Measurements from ENCODE around the gene STPG4. TPM values are rescaled to one million over a fixed set of nuclear protein-coding genes. Genes with fewer than 3 reads are reported as not detected.
A peak's percentile ranks its signal among the peaks of the same experiment; 100 is the strongest.

The STPG4 gene
- total RNA-seq, 1 experiment from 2014 or later = 0.13 TPM

DNA sequence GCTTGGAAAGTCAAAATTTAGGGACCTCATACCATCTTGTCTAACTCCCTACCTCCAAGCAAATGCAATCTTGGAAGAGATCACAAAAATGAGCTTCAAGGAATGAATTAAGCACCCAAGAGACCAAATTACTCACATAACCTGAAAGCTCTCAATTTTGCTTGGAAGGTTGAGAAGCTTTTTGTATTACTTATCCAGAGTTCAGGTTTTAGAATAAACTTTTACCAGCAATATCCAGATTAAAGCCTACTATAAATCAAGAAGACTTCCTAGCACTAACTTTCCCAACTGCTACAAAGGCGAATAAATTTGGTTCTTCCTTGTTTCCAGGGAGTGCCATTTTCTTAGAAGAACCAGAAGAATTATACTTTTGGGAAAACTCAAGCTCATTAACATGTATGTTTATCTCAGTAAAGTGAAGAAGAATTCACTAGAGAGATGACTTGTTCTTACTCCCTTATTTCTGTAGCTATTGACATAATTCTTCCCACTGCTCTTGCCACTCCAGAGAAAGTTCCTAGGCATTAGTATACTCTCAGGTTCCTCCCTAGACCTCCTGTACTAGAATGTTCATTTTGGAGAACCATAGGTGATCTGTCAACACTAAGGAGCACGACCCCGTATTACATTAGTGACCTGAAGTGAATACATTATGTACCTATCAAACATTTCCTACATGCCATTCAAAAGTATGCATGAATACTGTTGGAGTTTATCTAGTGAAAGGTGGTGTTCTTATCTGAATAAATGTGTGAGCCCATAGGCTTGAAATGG lies 18.0 kb upstream of the STPG4 start:
- DNase-seq = no peak
- Histone ChIP-seq H3K56ac (ENCODE audit: insufficient read length, low read depth, low read length) (no peak overlapping the region), H3K4ac (ENCODE audit: low read depth, low read length) (no peak overlapping the region), H3K27ac (ENCODE audit: insufficient read length, low read depth, low read length) (no peak overlapping the region), H2BK20ac (ENCODE audit: low read depth, low read length, poor library complexity, severe bottlenecking) (no peak overlapping the region), H3K23me2 (ENCODE audit: insufficient read length, low read depth, low read length, poor library complexity, severe bottlenecking) (peaks cover 13% of the 10 kb centered on the region), H2AFZ (ENCODE audit: low read length) (no peak overlapping the region), H3K23ac (ENCODE audit: insufficient read length, low read depth, low read length) (no peak overlapping the region), H3K79me1 (ENCODE audit: insufficient read depth, low read depth, low read length, poor library complexity, severe bottlenecking) (no peaks in the 10 kb centered on the region), H3K9me3 (ENCODE audit: control insufficient read depth, low read depth, low read length) (no peaks in the 10 kb centered on the region), H2AK5ac (ENCODE audit: insufficient read length, low read length) (no peak overlapping the region), H3K27me3 (ENCODE audit: insufficient read depth, low read length) (no peaks in the 10 kb centered on the region), H3K14ac (ENCODE audit: insufficient read depth, low read length) (no peak overlapping the region), H2BK12ac (ENCODE audit: insufficient read length, low read depth, low read length) (no peak overlapping the region), H3K4me1 (ENCODE audit: insufficient read depth, low read length) (peaks cover 8% of the 10 kb centered on the region; the same call in 1 of the 2 replicates), H3T11ph (ENCODE audit: low read length) (no peak overlapping the region), H3K4me2 (ENCODE audit: insufficient read depth, insufficient read length, low read length) (peak overlapping the region; percentile 28), H3K18ac (ENCODE audit: insufficient read length, low read depth, low read length) (no peak overlapping the region), H4K8ac (replicated peaks; ENCODE audit: insufficient read length, low read depth, low read length) (no peak overlapping the region), H4K20me1 (ENCODE audit: control insufficient read depth, insufficient read depth, insufficient read length) (no peaks in the 10 kb centered on the region), H3K9ac (ENCODE audit: extremely low read depth, insufficient read length, low read length) (no peak overlapping the region), H3K79me2 (ENCODE audit: insufficient read depth, low read length) (peaks cover 52% of the 10 kb centered on the region), H4K5ac (ENCODE audit: insufficient read length, low read depth, low read length) (no peak overlapping the region), H2BK5ac (ENCODE audit: insufficient read length, low read length) (no peak overlapping the region), H2BK15ac (ENCODE audit: low read depth, low read length) (no peak overlapping the region), H2BK120ac (ENCODE audit: low read depth, low read length, poor library complexity, severe bottlenecking) (no peak overlapping the region), H4K91ac (ENCODE audit: insufficient read length, low read depth, low read length) (no peak overlapping the region)
- H3K27ac Mint-ChIP-seq = no peak overlapping the region
- peaks cover 21 to 41% (median 39%) of the 10 kb centered on the region in 3 experiments for H3K36me3 Mint-ChIP-seq (ENCODE audit: insufficient read depth in 1 of 3, low read depth in 3 of 3)
- peaks cover 51 to 57% of the 10 kb centered on the region in 2 experiments for H3K4me1 Mint-ChIP-seq
- H3K27me3 Mint-ChIP-seq (ENCODE audit: low read depth) = no peaks in the 10 kb centered on the region; the same call in 1 of the 2 replicates
- peak overlapping the region; percentile 90 to 100 for H3K4me3 Mint-ChIP-seq
- WGBS (ENCODE audit: extremely low coverage, insufficient read length, low lambda C conversion rate) = no CpG with 5 or more reads among the region's 3 CpGs
- H3K9me3 Mint-ChIP-seq = peaks cover 4 to 7% of the 10 kb centered on the region in 2 experiments; a peak in 4 of 5 replicates
- no peak for TF ChIP-seq CTCF (conservative IDR thresholded peaks at IDR 0.05)
